Endothelial cell (in vitro differentiated cells): Measurements from ENCODE around the gene NSG2. TPM values are rescaled to one million over a fixed set of nuclear protein-coding genes. Genes with fewer than 3 reads are reported as not detected.

Source experiments
- DNase-seq: peaks from one replicate; pipeline ENCODE4 v3.0.0; 2021; ENCODE audit warnings: low spot score
- H3K27ac Mint-ChIP-seq: one replicate; pipeline ENCODE4 v1.8.0; 2021; ENCODE audit warnings: mixed read lengths, inconsistent platforms; ENCODE audit not compliant: unreplicated experiment
- H3K27me3 Mint-ChIP-seq: one replicate; pipeline ENCODE4 v1.8.0; 2021; ENCODE audit warnings: mild to moderate bottlenecking, moderate library complexity, mixed read lengths, inconsistent platforms; ENCODE audit not compliant: unreplicated experiment
- H3K36me3 Mint-ChIP-seq: one replicate; pipeline ENCODE4 v1.8.0; 2021; ENCODE audit warnings: mild to moderate bottlenecking, low read depth, mixed read lengths, inconsistent platforms; ENCODE audit not compliant: unreplicated experiment
- H3K4me1 Mint-ChIP-seq: one replicate; pipeline ENCODE4 v1.8.0; 2021; ENCODE audit warnings: mild to moderate bottlenecking, mixed read lengths, inconsistent platforms; ENCODE audit not compliant: unreplicated experiment
- H3K4me3 Mint-ChIP-seq: one replicate; pipeline ENCODE4 v1.8.0; 2021; ENCODE audit warnings: mild to moderate bottlenecking, mixed read lengths, inconsistent platforms; ENCODE audit not compliant: unreplicated experiment
- H3K9me3 Mint-ChIP-seq: one replicate; pipeline ENCODE4 v1.8.0; 2021; ENCODE audit warnings: mixed read lengths, inconsistent platforms; ENCODE audit not compliant: unreplicated experiment
- CTCF ChIP-seq: fragments of 200-600 bp; sonication (generic); IDR thresholded peaks from one replicate; pipeline ENCODE4 v1.5.0; 2021; ENCODE audit warnings: antibody characterized with exemption; ENCODE audit not compliant: unreplicated experiment
- total RNA-seq: library from RNA; stranded (reverse); fragmentation: NEBNext Ultra II Directional; extraction: Animal tissue kit (Norgen Biotek cat#: 25700); gene quantifications from one replicate; pipeline ENCODE4 v1.2.1, GENCODE V29; 2021; ENCODE audit not compliant: unreplicated experiment

The NSG2 gene
- total RNA-seq, 1 donor from 2014 or later, result not detected

- DNase-seq, result no peak
Measured at GRCh38 chr5:174078416-174078815, 32.9 kb downstream of the NSG2 start.

GRCh38 chr5:174082286-174082685 is 36.8 kb downstream of the NSG2 start:
- Mint-ChIP-seq H3K9me3 (no peaks in the 10 kb centered on the region), H3K4me1 (peaks cover 2% of the 10 kb centered on the region), H3K4me3 (no peak overlapping the region), H3K27ac (no peak overlapping the region), H3K36me3 (no peaks in the 10 kb centered on the region), H3K27me3 (peaks cover 3% of the 10 kb centered on the region)
- DNase-seq, result no peak
- TF ChIP-seq CTCF, result no peak

More at GRCh38 chr5:174078416-174078815, 32.9 kb downstream of the NSG2 start:
- Mint-ChIP-seq H3K36me3 (no peaks in the 10 kb centered on the region), H3K27me3 (peaks cover 3% of the 10 kb centered on the region), H3K9me3 (no peaks in the 10 kb centered on the region), H3K4me1 (peaks cover 2% of the 10 kb centered on the region), H3K4me3 (no peak overlapping the region), H3K27ac (no peak overlapping the region)
- TF ChIP-seq CTCF, result no peak

- Mint-ChIP-seq H3K27me3 (peaks cover 1% of the 10 kb centered on the region), H3K27ac (no peak overlapping the region), H3K9me3 (no peaks in the 10 kb centered on the region), H3K36me3 (no peaks in the 10 kb centered on the region), H3K4me1 (peaks cover 3% of the 10 kb centered on the region), H3K4me3 (no peak overlapping the region)
- DNase-seq, result no peak
- no peak for TF ChIP-seq CTCF
Measured at GRCh38 chr5:174083056-174083827, 37.7 kb downstream of the NSG2 start.

- Mint-ChIP-seq H3K36me3 (no peaks in the 10 kb centered on the region), H3K27me3 (peaks cover 1% of the 10 kb centered on the region), H3K27ac (no peak overlapping the region), H3K4me1 (peaks cover 12% of the 10 kb centered on the region), H3K4me3 (no peak overlapping the region), H3K9me3 (no peaks in the 10 kb centered on the region)
- TF ChIP-seq CTCF, result no peak
- DNase-seq, result no peak
Measured at GRCh38 chr5:174084691-174085154, 39.2 kb downstream of the NSG2 start.

GRCh38 chr5:174086751-174087150 is 41.2 kb downstream of the NSG2 start:
- H3K4me3 Mint-ChIP-seq, result no peak overlapping the region
- H3K27ac Mint-ChIP-seq, result no peak overlapping the region
- DNase-seq, result no peak
- no peak for TF ChIP-seq CTCF
- peaks cover 6% of the 10 kb centered on the region for H3K27me3 Mint-ChIP-seq
- H3K9me3 Mint-ChIP-seq, result no peaks in the 10 kb centered on the region
- peaks cover 15% of the 10 kb centered on the region for H3K4me1 Mint-ChIP-seq
- no peaks in the 10 kb centered on the region for H3K36me3 Mint-ChIP-seq
